M059J (cell line): Measurements from ENCODE around the gene ST8SIA1. TPM values are rescaled to one million over a fixed set of nuclear protein-coding genes. Genes with fewer than 3 reads are reported as not detected.

Experiments
- DNase-seq: peaks from one replicate; pipeline ENCODE4 v3.0.0-alpha.2; 2012; ENCODE audit warnings: low read depth
- total RNA-seq: library from RNA; depleted of rRNA; stranded (reverse); fragments of >200 nt; shearing (Covaris generic); gene quantifications from 2 replicates; pipeline ENCODE4 v1.2.3, GENCODE V29; 2014

The ST8SIA1 gene
- total RNA-seq, 1 experiment from 2014 or later = 2.5 TPM

DNA sequence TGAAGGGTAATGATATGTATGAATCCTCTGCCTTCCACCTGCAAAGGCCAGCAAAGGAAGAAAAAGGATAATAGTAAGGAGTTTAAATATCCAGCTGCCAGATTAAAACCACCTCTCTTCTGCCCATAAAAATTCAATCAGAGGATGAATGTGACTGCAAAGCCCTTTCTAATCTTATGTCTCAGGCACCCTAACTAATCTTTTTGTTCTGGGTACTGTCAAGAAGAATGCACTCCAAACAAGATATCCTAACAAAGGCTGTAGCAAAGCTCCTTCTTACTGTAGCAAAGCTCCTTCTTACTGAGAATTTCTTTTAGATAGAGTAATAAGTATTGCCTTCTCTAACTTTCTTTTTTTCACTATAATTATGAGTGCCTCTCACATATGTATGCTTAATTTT, 91.8 kb downstream of the ST8SIA1 start:
- no peak for DNase-seq

GRCh38 chr12:22238211-22238610, 96.3 kb downstream of the ST8SIA1 start:
- DNase-seq = no peak

DNA sequence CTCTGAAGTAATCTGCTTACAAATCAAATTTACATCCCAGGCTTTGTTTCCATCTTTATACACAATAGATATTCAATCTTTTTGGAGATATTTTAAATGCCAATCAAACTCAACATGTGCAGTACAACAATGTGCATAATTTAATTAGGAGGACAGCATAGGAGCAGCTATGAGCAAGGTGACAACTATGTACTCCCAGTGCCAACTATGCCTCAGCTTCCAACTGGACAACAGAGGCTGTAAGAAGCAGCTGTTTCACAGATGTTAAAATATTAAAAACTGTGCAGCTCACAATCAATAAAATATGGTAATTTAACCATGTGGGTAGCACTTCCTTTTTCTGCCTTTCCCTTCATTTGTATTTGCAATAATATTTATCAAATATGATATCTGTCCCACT, 99.9 kb downstream of the ST8SIA1 start:
- peak; percentile 18 for DNase-seq

DNA sequence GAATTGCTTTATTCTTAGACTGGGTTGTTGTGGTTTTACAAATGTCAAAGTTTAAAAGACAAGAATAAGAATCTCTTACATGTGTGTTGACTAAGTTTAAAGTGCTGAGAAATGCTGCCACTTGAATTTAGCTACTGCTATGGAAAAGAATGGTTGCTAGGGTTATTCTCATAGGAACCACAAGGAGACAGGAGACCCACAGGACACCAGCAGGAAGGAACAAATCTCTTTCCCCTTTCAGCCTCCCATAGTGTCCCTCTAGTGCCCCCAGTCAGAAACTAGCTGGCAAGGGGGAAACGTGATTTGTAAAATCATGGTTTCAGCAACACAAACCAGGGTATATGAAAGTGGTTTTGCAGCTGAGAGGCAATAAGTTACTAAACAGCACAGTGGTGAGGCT, 102.7 kb downstream of the ST8SIA1 start:
- DNase-seq = peak; percentile 10

- DNase-seq = no peak
These were observed 103.4 kb downstream of the ST8SIA1 start for GRCh38 chr12:22231078-22231477.

- DNase-seq = peak; percentile 36
These were observed 104.2 kb downstream of the ST8SIA1 start for GRCh38 chr12:22230280-22230794.

GRCh38 chr12:22229652-22230279, 104.7 kb downstream of the ST8SIA1 start:
- no peak for DNase-seq

- DNase-seq = no peak
These were observed 106.3 kb downstream of the ST8SIA1 start for GRCh38 chr12:22228022-22228875.

- no peak for DNase-seq
These were observed 111.2 kb downstream of the ST8SIA1 start for GRCh38 chr12:22223356-22223755.

GRCh38 chr12:22217556-22217955, 117.0 kb downstream of the ST8SIA1 start:
- DNase-seq = no peak

GRCh38 chr12:22215467-22216253, 118.8 kb downstream of the ST8SIA1 start:
- DNase-seq = no peak

GRCh38 chr12:22211128-22211527, 123.4 kb downstream of the ST8SIA1 start:
- DNase-seq = no peak

DNA sequence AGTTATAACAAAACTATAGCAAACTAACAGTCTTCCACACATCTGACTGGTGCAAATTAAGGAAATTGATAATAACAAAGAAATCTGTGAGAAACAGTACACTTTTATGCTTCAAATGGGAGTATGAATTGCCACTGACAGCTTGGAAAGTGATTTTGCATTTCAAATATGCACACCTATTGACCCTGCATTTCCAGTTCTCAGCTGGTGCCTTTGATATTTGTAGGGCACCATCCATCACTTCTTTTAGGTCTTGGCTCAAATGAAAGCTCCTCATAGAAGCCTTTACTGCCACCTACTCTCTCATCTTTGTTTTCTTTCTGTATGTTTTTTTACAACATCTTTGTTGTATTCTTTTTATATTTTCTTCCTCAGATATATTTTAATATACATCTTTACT, 125.1 kb downstream of the ST8SIA1 start:
- no peak for DNase-seq

DNA sequence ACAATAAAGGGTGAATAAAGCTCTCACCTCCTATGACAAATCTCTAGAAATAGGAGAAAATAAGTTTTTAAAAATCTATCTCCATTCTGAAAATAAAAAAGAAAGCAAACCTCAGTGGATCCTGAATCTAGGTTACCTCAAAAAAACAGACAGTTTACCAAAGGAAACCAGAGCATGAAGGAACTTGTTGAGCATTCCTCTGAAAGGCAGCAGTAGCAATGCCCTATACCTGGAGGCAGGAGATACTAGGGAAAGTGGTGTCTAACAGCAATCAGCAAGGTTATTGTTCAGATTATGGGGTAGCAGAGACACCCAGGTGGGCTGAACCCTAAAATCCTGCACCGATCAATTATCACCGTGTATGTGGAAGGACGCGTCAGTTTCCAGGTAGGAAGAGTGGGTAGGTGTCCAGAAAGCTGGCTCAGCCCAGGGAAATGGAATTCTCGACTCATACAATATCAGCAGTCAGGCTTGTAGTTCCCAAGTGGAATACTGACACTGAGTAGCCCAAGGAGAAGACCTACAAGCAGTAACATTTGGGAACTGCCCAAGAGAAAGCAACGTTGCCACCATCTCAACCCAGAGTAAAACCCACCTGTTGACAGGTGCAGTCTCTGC, 128.3 kb downstream of the ST8SIA1 start:
- DNase-seq = no peak

DNA sequence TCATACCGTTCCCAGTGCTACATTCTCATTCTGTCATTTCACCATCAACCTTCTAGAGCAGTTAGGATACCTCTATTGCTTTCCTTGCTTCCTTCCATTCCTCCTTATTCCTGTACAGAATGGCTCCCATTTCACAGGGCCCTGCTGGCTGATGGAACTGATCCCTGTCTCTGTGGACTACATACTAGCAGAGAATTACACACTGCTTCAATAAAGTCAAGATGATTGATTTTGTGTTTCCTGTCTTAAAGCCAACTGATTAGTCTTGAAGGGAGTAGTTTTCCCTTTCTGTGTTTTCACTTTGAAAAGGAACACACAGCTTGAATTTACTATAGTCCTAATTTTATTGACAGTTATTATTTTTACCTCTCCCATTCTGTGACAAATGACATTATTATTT, 130.1 kb downstream of the ST8SIA1 start:
- DNase-seq = no peak

DNA sequence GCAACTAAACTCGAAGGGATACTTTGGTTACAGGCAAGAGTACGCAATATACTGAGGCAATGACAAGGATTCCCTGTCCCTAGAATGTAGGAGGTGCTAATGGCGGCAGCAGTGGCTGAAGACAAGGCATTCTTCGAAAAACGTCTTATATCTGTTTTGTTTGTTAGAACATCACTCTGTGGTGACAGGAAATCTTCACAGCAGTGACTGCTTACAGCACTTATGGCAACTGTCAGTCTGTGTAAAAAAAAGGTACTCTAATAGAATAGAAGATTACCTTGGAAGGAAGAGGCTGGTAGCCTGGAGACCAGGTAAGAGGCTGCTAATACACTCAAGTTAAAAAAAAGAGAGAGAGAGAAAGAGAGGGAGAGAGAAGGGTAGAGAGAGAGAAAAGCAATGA, 131.7 kb downstream of the ST8SIA1 start:
- no peak for DNase-seq

GRCh38 chr12:22201101-22201500, 133.4 kb downstream of the ST8SIA1 start:
- DNase-seq = no peak

DNA sequence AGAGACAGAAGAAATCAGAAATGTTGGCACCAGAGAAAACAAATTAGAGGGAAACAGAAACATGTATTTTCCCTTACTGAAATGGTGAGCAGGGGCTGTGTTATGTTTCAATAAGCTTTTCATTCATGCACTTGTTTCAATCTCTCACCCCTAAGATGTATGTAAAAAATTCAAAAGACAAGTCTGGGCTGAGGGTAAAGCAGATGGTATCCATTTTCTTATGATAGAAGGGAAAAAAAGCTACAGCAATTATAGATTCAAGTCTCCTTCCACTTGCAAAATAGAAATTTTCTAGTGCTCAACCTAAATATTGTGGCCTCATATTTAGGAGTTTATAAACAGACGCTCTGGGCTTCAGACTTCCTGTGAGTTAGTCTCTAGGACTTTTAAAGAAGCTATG, 138.3 kb downstream of the ST8SIA1 start:
- DNase-seq = no peak

GRCh38 chr12:22190969-22191368, 143.5 kb downstream of the ST8SIA1 start:
- DNase-seq = no peak

DNA sequence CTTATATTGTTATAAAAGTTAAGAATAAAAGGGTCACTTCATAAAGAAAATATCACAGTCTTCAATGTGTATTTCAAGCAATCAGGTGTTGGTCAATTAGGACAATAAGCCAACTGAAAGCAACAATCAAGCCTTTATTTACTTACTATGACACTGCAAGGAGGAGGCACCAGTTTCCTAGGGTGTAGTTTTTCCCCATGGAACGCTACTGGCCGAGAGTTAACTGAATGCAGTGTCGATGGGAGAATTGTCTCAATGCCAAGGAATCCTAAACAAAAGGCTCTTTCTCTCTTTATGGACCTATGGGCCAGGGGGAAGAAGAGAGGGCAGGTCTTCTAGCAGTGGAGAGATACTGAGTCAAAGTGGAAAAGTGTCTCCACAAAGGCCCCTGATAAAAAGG, 146.1 kb downstream of the ST8SIA1 start:
- DNase-seq = no peak

GRCh38 chr12:22180705-22181104, 153.8 kb downstream of the ST8SIA1 start:
- DNase-seq = no peak

DNA sequence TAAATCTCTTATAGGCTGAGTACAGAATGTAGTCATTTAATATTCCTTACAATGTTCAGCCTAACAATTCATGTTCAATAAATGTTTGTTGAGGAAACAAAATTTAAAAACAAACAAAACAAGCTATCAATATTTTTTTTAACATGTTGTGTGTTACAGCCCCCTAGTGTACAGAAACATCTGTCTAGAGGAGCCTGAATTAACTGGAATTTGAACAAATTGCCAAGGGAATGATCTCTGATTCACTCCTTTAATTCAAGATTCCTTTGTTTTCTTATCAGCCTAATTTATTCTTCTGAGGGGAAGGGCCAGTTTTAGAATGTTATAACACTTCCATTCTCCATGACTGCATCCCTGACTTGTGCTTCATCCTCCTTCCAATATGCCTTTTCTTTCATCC, 161.3 kb downstream of the ST8SIA1 start:
- DNase-seq = no peak
